Fibroblast of villous mesenchyme (primary cell): ENCODE measurements around the gene FOXE3. TPM values are rescaled to one million over a fixed set of nuclear protein-coding genes. Genes with fewer than 3 reads are reported as not detected.
A peak's percentile ranks its signal among the peaks of the same experiment; 100 is the strongest.

Experiments used
- DNase-seq: peaks from one replicate; pipeline ENCODE4 v3.0.0-alpha.2; 2010; ENCODE audit warnings: low read depth
- H3K4me3 ChIP-seq: 2 replicates; pipeline ENCODE4 v1.5.1; 2011; ENCODE audit warnings: low read depth, mild to moderate bottlenecking, low read length
- total RNA-seq: library from RNA; depleted of rRNA; stranded (reverse); fragments of >200 nt; gene quantifications from 2 replicates; pipeline ENCODE4 v1.2.3, GENCODE V29; 2012
- TF ChIP-seq, protein P1 (sequence below): IDR thresholded peaks from 2 replicates; pipeline ENCODE4 v1.5.1; 2012; ENCODE audit warnings: low read depth, mild to moderate bottlenecking, low read length; ENCODE audit not compliant: insufficient read depth

The FOXE3 gene
- total RNA-seq, 1 donor: not detected

DNA sequence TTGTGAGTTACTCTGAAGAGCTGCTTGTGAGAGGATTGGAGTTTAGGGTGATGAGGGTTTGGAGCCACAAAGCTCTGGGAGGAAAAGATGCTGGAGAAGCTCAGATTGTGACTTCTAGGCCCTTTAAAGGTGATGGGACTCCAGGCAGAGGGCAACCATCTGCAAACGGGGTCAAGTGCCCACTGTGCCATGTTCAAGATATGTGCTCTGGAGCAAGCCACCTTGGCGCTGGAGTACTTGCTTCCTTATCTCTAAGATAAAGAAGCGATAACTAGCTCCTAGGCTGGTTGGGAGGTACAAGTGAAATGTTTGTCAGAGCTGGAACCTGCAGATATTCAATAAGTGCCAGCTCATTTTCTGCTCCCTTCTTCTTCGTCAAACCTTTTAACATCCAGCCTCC, 14.3 kb upstream of the FOXE3 start:
- no peak for DNase-seq
- TF ChIP-seq, protein P1, sequence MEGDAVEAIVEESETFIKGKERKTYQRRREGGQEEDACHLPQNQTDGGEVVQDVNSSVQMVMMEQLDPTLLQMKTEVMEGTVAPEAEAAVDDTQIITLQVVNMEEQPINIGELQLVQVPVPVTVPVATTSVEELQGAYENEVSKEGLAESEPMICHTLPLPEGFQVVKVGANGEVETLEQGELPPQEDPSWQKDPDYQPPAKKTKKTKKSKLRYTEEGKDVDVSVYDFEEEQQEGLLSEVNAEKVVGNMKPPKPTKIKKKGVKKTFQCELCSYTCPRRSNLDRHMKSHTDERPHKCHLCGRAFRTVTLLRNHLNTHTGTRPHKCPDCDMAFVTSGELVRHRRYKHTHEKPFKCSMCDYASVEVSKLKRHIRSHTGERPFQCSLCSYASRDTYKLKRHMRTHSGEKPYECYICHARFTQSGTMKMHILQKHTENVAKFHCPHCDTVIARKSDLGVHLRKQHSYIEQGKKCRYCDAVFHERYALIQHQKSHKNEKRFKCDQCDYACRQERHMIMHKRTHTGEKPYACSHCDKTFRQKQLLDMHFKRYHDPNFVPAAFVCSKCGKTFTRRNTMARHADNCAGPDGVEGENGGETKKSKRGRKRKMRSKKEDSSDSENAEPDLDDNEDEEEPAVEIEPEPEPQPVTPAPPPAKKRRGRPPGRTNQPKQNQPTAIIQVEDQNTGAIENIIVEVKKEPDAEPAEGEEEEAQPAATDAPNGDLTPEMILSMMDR: no peak
- no peak overlapping the region for H3K4me3 ChIP-seq

DNA sequence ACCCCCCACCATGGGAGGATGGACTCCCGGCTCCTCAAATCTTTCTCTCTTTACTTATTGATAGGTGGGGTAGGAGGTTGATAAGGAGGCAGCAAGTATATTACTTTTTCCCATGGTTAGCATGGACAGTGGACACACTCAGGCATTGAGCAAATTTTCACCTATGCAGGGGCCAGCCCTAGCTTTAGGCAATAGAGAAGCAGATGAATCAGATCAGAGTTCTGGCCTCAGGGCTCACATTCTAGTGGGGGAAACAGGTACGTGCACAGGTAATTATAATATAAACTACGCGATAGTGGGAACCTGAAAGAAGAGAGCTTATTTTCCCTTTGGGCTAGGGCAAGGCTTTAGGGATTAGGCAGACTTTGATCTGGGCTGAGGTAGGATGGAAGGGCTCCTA, 13.5 kb upstream of the FOXE3 start:
- no peak overlapping the region for H3K4me3 ChIP-seq
- TF ChIP-seq, protein P1: no peak
- no peak for DNase-seq

DNA sequence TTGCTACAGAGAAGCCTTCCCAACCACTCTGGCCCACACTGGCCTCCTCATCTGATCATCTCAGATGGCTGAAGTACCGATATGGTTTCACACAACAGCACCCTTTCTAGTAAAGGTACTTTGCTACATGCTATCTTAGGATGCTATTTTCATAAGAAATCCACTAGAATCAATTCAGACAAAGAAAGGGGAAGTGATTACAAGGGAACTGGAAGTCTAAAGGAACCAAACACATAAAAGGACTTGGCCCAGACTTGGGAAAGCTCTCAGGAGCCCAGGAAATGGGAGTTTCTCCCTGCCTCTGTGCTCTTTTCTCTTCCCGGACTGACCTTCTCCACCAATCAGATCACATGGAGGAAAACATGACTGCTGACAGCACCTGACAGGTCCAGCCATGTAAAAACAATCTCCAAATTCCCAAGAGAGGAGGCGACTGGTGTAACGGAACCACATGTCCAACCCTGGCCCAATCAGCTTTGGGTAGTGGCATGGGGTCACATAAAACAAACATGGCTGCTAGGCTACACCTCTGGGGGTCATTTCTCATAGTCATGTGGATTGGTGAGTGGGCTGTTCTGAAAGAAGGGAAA, 12.7 kb upstream of the FOXE3 start:
- DNase-seq: no peak
- TF ChIP-seq, protein P1: no peak

DNA sequence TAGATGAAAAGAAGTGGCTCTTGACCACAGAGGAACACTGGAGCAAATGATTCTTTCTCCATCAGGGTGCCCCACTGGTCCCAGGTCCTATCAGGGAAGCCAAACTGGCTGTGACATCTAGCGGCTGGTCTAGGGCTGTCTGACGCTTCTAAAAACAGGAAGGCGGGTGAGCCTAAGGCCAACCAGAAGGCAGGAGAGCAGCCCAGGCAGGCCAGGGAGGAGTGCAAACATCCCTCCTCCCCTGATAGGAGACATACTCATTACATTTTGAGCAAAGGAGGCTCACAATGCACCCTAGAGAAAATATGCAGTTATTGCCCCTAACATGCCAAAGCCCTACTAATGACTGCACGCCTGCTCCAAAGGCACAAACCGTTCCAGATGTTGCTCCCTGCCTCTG, 10.4 kb upstream of the FOXE3 start:
- TF ChIP-seq, protein P1: no peak
- no peak overlapping the region for H3K4me3 ChIP-seq
- no peak for DNase-seq

More for the DNA sequence above, 12.7 kb upstream of the FOXE3 start:
- no peak overlapping the region for H3K4me3 ChIP-seq

DNA sequence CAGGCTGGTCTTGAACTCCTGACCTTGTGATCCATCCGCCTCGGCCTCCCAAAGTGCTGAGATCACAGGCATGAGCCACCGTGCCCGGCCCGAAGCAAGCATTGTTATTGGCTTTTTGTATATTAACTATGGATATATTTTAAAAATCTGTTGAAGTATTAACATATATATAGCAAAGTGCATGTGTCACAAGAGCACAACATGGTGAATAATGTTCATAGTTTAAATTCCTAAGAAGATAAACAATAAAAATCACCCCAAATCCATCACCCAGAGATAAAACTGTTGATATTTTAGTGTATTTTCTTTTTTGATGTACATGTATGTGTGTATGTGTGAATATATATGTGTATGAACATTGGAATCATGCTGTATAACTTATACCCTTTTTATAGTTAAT, 9.1 kb upstream of the FOXE3 start:
- no peak for DNase-seq
- TF ChIP-seq, protein P1: no peak
- no peak overlapping the region for H3K4me3 ChIP-seq

DNA sequence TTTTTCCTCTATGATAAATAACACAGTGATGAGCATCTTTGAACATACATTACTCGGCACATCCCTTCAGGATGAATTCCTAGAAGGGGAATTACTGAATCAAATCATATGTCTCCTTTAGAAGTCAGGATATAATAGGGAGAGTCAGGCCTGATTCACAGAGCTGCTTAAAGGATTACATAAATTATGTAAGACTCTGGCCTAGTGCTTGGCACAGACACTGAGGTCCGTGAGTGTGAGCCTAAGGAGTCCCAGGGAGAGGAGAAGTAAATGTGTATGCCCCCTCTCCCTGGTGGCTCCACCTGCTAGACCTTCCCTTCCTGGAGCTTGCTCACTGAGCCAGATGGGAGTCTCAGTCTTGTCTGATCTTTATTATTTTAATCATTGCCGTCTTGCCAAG, 8.6 kb upstream of the FOXE3 start:
- TF ChIP-seq, protein P1: no peak
- no peak overlapping the region for H3K4me3 ChIP-seq
- DNase-seq: no peak

DNA sequence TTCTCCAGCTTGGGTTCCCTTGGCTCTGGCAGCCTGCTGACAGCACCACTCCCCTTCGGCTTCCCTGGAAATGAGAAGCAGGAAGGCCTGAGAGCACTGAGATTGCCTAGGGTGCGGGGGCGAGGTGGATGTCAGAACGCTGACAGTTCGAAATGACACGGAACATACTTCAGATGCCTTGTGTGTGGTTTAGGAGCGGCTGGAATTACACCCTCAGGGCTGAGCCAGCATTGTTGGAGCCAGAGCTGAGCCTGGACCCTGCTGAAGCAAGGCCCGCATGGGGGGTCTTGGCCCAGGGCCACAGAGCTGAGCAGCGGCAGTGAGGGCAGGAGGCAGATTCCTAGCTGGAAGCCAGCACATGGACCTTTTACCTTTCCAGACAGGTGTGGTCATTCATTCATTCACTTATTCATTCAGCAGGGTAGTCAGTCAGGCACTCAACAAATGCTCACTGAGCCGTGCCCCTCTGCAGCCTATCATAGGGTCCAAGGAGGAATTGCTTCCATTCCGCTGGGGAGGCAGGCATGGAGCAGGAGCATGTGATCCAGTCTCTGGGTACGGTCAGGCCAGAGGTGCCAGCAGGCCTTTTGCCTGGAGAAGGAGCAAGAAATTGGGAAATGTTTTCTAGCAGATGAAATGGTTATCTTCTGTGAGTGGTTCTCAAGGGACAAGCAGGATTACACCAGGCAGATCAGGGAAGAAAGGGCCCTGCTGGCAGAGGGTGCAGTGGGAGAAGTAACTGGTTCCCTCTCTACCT, 6.6 kb upstream of the FOXE3 start:
- H3K4me3 ChIP-seq: no peak overlapping the region
- peak; percentile 30 for DNase-seq
- TF ChIP-seq, protein P1: no peak
